Mesodermal cell (in vitro differentiated cells): ENCODE measurements around the gene SERPINB13.

Source experiments
- H3K27ac ChIP-seq: 2 replicates; pipeline ENCODE4 v1.7.0; 2013; ENCODE audit warnings: mild to moderate bottlenecking, low read depth, low read length, moderate library complexity; ENCODE audit not compliant: severe bottlenecking
- H3K36me3 ChIP-seq: 2 replicates; pipeline ENCODE4 v1.7.1; 2013; ENCODE audit warnings: mild to moderate bottlenecking, low read length, moderate library complexity; ENCODE audit not compliant: control insufficient read depth, insufficient read depth
- H3K4me1 ChIP-seq: one replicate; pipeline ENCODE4 v1.7.1; 2013; ENCODE audit warnings: mild to moderate bottlenecking, low read length; ENCODE audit not compliant: insufficient read depth, control insufficient read depth, poor library complexity, severe bottlenecking
- H3K4me3 ChIP-seq: 2 replicates; pipeline ENCODE4 v1.7.0; 2013; ENCODE audit warnings: low read length, control low read depth, mild to moderate bottlenecking; ENCODE audit not compliant: insufficient read depth, poor library complexity, severe bottlenecking; ENCODE audit errors: extremely low read depth
- H3K9me3 ChIP-seq: 2 replicates; pipeline ENCODE4 v1.7.1; 2013; ENCODE audit warnings: mild to moderate bottlenecking, low read length, moderate library complexity; ENCODE audit not compliant: control insufficient read depth
- WGBS, 2 experiments: methylation state at CpG; one replicate each; pipeline ENCODE4 v1.1.5; 2013; ENCODE audit warnings: missing lambda C conversion rate in 2 of 2; ENCODE audit not compliant: insufficient coverage in 2 of 2; 5-methylcytosine and 5-hydroxymethylcytosine counted together

SERPINB13 gene

GRCh38 chr18:63646936-63647335 is 59.8 kb downstream of the SERPINB13 start:
- H3K36me3 ChIP-seq: no peaks in the 10 kb centered on the region
- no peaks in the 10 kb centered on the region for H3K9me3 ChIP-seq
- H3K27ac ChIP-seq: no peak overlapping the region
- no peak overlapping the region for H3K4me3 ChIP-seq
- no peaks in the 10 kb centered on the region for H3K4me1 ChIP-seq

GRCh38 chr18:63648241-63648640 is 61.1 kb downstream of the SERPINB13 start:
- Histone ChIP-seq H3K9me3 (no peaks in the 10 kb centered on the region), H3K27ac (no peak overlapping the region), H3K36me3 (no peaks in the 10 kb centered on the region), H3K4me1 (no peaks in the 10 kb centered on the region), H3K4me3 (no peak overlapping the region)
- WGBS, 2 experiments: 68 to 73% methylated on average over 5 to 6 of the region's 7 CpGs
